ENCODE data around the gene PCDHB8.
"Not testable (repeated sequence)": the region's sequence is repeated elsewhere in the genome, so short reads cannot be mapped to it uniquely, and the experiment has no call there.

PCDHB8 gene

GRCh38 chr5:141177577-141178191 is at the start of gene PCDHB8:
Gene PCDHB8 (plus strand): TSS chr5:141177790. CDS start chr5:141178035, 245 bp downstream.
- not testable (repeated sequence) for DNase-seq (ENCODE audit: low read depth, low spot score)

GRCh38 chr5:141135030-141135717 is 42.4 kb upstream of the PCDHB8 start, which contains the start of gene PCDHB5:
Gene PCDHB5 (plus strand): TSS chr5:141135206. CDS start chr5:141135435, 229 bp downstream.
- DNase-seq (ENCODE audit: low read depth, low spot score), result no peak

- no peak for DNase-seq (ENCODE audit: low read depth, low spot score)
Observed at GRCh38 chr5:141135718-141136266, 41.8 kb upstream of the PCDHB8 start.

- DNase-seq (ENCODE audit: low read depth, low spot score), result not testable (repeated sequence)
Observed at GRCh38 chr5:141137346-141137745, 40.2 kb upstream of the PCDHB8 start.

GRCh38 chr5:141149812-141150211 is 27.8 kb upstream of the PCDHB8 start, which contains the start of gene PCDHB6:
Gene PCDHB6 (plus strand): TSS chr5:141150057. CDS start chr5:141150258, 201 bp downstream.
- DNase-seq (ENCODE audit: low read depth, low spot score), result no peak

GRCh38 chr5:141150224-141150992 is 27.2 kb upstream of the PCDHB8 start:
- no peak for DNase-seq (ENCODE audit: low read depth, low spot score)

- no peak for DNase-seq (ENCODE audit: low read depth, low spot score)
Observed at GRCh38 chr5:141150993-141151325, 26.6 kb upstream of the PCDHB8 start.

- DNase-seq (ENCODE audit: low read depth, low spot score), result not testable (repeated sequence)
Observed at GRCh38 chr5:141151632-141152031, 26.0 kb upstream of the PCDHB8 start.

GRCh38 chr5:141152096-141152495 is 25.5 kb upstream of the PCDHB8 start:
- not testable (repeated sequence) for DNase-seq (ENCODE audit: low read depth, low spot score)

GRCh38 chr5:141155540-141156374 is 21.8 kb upstream of the PCDHB8 start:
- DNase-seq (ENCODE audit: low read depth, low spot score), result no peak

- not testable (repeated sequence) for DNase-seq (ENCODE audit: low read depth, low spot score)
Observed at GRCh38 chr5:141157356-141157755, 20.2 kb upstream of the PCDHB8 start.

- DNase-seq (ENCODE audit: low read depth, low spot score), result not testable (repeated sequence)
Observed at GRCh38 chr5:141157901-141158300, 19.7 kb upstream of the PCDHB8 start.

- no peak for DNase-seq (ENCODE audit: low read depth, low spot score)
Observed at GRCh38 chr5:141172381-141173204, 5.0 kb upstream of the PCDHB8 start, which contains the start of gene PCDHB7. Gene PCDHB7 (plus strand): TSS chr5:141172644. CDS start chr5:141172836, 192 bp downstream.

- not testable (repeated sequence) for DNase-seq (ENCODE audit: low read depth, low spot score)
Observed at GRCh38 chr5:141174291-141175104, 3.1 kb upstream of the PCDHB8 start.

- no peak for DNase-seq (ENCODE audit: low read depth, low spot score)
Observed at GRCh38 chr5:141175933-141176332, 1.7 kb upstream of the PCDHB8 start.

- DNase-seq (ENCODE audit: low read depth, low spot score), result not testable (repeated sequence)
Observed at GRCh38 chr5:141179371-141179770, 1.8 kb downstream of the PCDHB8 start.

GRCh38 chr5:141179876-141180275 is 2.3 kb downstream of the PCDHB8 start:
- not testable (repeated sequence) for DNase-seq (ENCODE audit: low read depth, low spot score)

- no peak for DNase-seq (ENCODE audit: low read depth, low spot score)
Observed at GRCh38 chr5:141180313-141180712, 2.7 kb downstream of the PCDHB8 start.

- DNase-seq (ENCODE audit: low read depth, low spot score), result no peak
Observed at GRCh38 chr5:141182248-141182647, 4.7 kb downstream of the PCDHB8 start, which contains the start of gene PCDHB16. Gene PCDHB16 (plus strand): TSS chr5:141182387. CDS start chr5:141182560, 173 bp downstream.
